Panc1 (cell line): ENCODE measurements around the gene CSRP3. TPM values are rescaled to one million over a fixed set of nuclear protein-coding genes. Genes with fewer than 3 reads are reported as not detected.

Experiments used
- ATAC-seq: fragments of 200-7000 bp; cut with Tn5 transposase; 2 replicates; pipeline ENCODE4 v1.9.1; 2020; ENCODE audit warnings: mild to moderate bottlenecking, moderate library complexity
- Bru-seq: library from RNA; stranded (reverse); fragments of 400-500 nt; gene quantifications from one replicate; lab custom pipeline; 2021; lab: Mats Ljungman, UMichigan
- BruChase-seq, 2 experiments: library from RNA; stranded (reverse); fragments of 400-500 nt; gene quantifications; one replicate each; lab custom pipeline; 2021; lab: Mats Ljungman, UMichigan
- BruUV-seq: library from RNA; stranded (reverse); fragments of 400-500 nt; replicated peaks from 2 replicates; lab custom pipeline; 2021; lab: Mats Ljungman, UMichigan
- CTCF ChIA-PET: fragments of 300-600 bp; sonication (Branson Sonifier 250); formaldehyde crosslinking; loops from one replicate; lab custom pipeline; 2022; ENCODE audit warnings: antibody characterized with exemption; lab: Charles Lee
- POLR2A ChIA-PET: fragments of 300-600 bp; sonication (Branson Sonifier 250); formaldehyde crosslinking; loops from one replicate; lab custom pipeline; 2022; ENCODE audit warnings: antibody characterized with exemption; lab: Charles Lee
- DNase-seq: peaks from one replicate; pipeline ENCODE4 v3.0.0-alpha.2; 2010; ENCODE audit warnings: low read depth, low spot score
- H3K27ac ChIP-seq: 2 replicates; pipeline ENCODE4 v1.5.1; 2011; ENCODE audit warnings: mild to moderate bottlenecking, low read length, inconsistent platforms
- H3K27me3 ChIP-seq: fragments of 200-500 bp; sonication (Bioruptor generic); 2 replicates; pipeline ENCODE4 v1.6.0; 2014; ENCODE audit warnings: low read length, inconsistent platforms; ENCODE audit not compliant: control insufficient read depth, insufficient read depth
- H3K36me3 ChIP-seq: fragments of 200-500 bp; sonication (Bioruptor generic); 2 replicates; pipeline ENCODE4 v1.5.1; 2014; ENCODE audit warnings: inconsistent platforms, mild to moderate bottlenecking, low read length, moderate library complexity; ENCODE audit not compliant: control insufficient read depth, insufficient read depth
- H3K4me1 ChIP-seq: 2 replicates; pipeline ENCODE4 v1.5.1; 2011; ENCODE audit warnings: inconsistent platforms, mild to moderate bottlenecking, low read length, moderate library complexity; ENCODE audit not compliant: control insufficient read depth, insufficient read depth
- H3K4me3 ChIP-seq, 2 experiments: 2 replicates each; pipeline ENCODE4 v1.5.1; 2011 to 2012; ENCODE audit warnings: low read depth in 2 of 2, low read length in 2 of 2, mild to moderate bottlenecking in 2 of 2, inconsistent platforms in 1 of 2, moderate library complexity in 1 of 2
- H3K9me3 ChIP-seq: fragments of 200-500 bp; sonication (Bioruptor generic); 2 replicates; pipeline ENCODE4 v1.5.1; 2014; ENCODE audit warnings: low read depth, mild to moderate bottlenecking, inconsistent platforms, low read length, moderate library complexity; ENCODE audit not compliant: control insufficient read depth, insufficient read depth
- CTCF ChIP-seq: fragments of 450-650 bp; IDR thresholded peaks from 2 replicates; pipeline ENCODE4 v1.5.1; 2017; ENCODE audit warnings: mild to moderate bottlenecking
- POLR2AphosphoS5 ChIP-seq: IDR thresholded peaks from 2 replicates; pipeline ENCODE4 v1.6.1; 2012; ENCODE audit warnings: mild to moderate bottlenecking, low read depth, low read length, moderate library complexity
- REST ChIP-seq, 2 experiments: IDR thresholded peaks; 2 replicates each; pipeline ENCODE4 v1.6.1; 2011 to 2012; ENCODE audit warnings: low read depth in 2 of 2, control low read depth in 1 of 2, low read length in 1 of 2, mild to moderate bottlenecking in 1 of 2, moderate library complexity in 1 of 2; ENCODE audit not compliant: insufficient read depth in 1 of 2
- SIN3A ChIP-seq: IDR thresholded peaks from 2 replicates; pipeline ENCODE4 v1.6.1; 2012; ENCODE audit warnings: low read depth, mild to moderate bottlenecking, low read length, moderate library complexity, borderline replicate concordance; ENCODE audit not compliant: insufficient read depth
- TCF7L2 ChIP-seq: IDR thresholded peaks from 2 replicates; pipeline ENCODE4 v1.6.1; 2011; ENCODE audit warnings: mild to moderate bottlenecking, low read depth, low read length, inconsistent platforms
- in situ Hi-C: cut with HindIII; loops from 2 replicates; pipeline ENCODE4 v1.10.0; 2016; ENCODE audit warnings: low sequenced_read_pairs, low pct_unique_long_range_greater_than_20kb
- intact Hi-C: fragments of 100-400 bp; cut with micrococcal nuclease; formaldehyde crosslinking; loops from one replicate; pipeline ENCODE4 v1.10.0; 2022; ENCODE audit not compliant: unreplicated experiment
- long read RNA-seq: library from polyadenylated mRNA; unstranded; transcript quantifications from one replicate; pipeline ENCODE4 v2.0.0, GENCODE V29; 2021; ENCODE audit not compliant: unreplicated experiment
- polyA plus RNA-seq: library from polyadenylated mRNA; unstranded; fragments of >200 nt; gene quantifications from one replicate; pipeline ENCODE4 v1.2.1, GENCODE V29; 2012; ENCODE audit warnings: missing spikeins; ENCODE audit not compliant: insufficient read length
- total RNA-seq: library from RNA; stranded (reverse); gene quantifications from one replicate; pipeline ENCODE4 v1.2.1, GENCODE V29; 2021; ENCODE audit not compliant: unreplicated experiment

CSRP3 gene
- total RNA-seq, result not detected
- polyA plus RNA-seq, result not detected
- Bru-seq, nascent RNA, result percentile 6 among the genes with signal in this experiment
- BruChase-seq, experiment 1, labeled RNA remaining after a 2-hour chase, result not detected
- not detected for BruChase-seq, experiment 2, labeled RNA remaining after a 6-hour chase
- long read RNA-seq, result 0 reads

GRCh38 chr11:19201737-19202605, at the start of gene CSRP3:
Gene CSRP3 (minus strand): TSS chr11:19201983. CDS start chr11:19192448, 9,535 bp downstream.
- in situ Hi-C loops (no loop called here), intact Hi-C loops (no loop called here)
- POLR2A ChIA-PET, result no interaction called here
- no TSS peak for BruUV-seq
- H3K27me3 ChIP-seq, result 0 out of 2 replicates have a peak, but pooled peaks cover 2% of the 10 kb centered on the region
- TF ChIP-seq CTCF, result no peak
- no peak for TF ChIP-seq REST (IDR thresholded peaks at IDR 0.05; ENCODE audit: insufficient read depth in 1 of 2, low read depth in 2 of 2, low read length in 1 of 2)
- TF ChIP-seq SIN3A, result no peak
- no peak for TF ChIP-seq POLR2AphosphoS5
- no peak for TF ChIP-seq TCF7L2
- CTCF ChIA-PET, result no interaction called here
- 0 out of 2 replicates have a peak, but pooled peaks cover 6% of the 10 kb centered on the region for H3K4me1 ChIP-seq
- ATAC-seq (no peak), DNase-seq (no peak)
- no peaks in the 10 kb centered on the region for H3K36me3 ChIP-seq
- no peaks in the 10 kb centered on the region for H3K9me3 ChIP-seq
- no peak within 1 kb of the TSS for H3K4me3 ChIP-seq
- peak within 1 kb of the TSS; percentile 59; the same call in 1 of the 2 replicates for H3K27ac ChIP-seq

GRCh38 chr11:19251577-19251976, 49.8 kb upstream of the CSRP3 start:
- Histone ChIP-seq H3K4me1 (no peaks in the 10 kb centered on the region), H3K4me3 (no peak overlapping the region), H3K27me3 (no peaks in the 10 kb centered on the region), H3K9me3 (no peaks in the 10 kb centered on the region), H3K27ac (no peak overlapping the region), H3K36me3 (no peaks in the 10 kb centered on the region)
- TF ChIP-seq SIN3A (no peak), CTCF (no peak), TCF7L2 (no peak), REST (IDR thresholded peaks at IDR 0.05; ENCODE audit: insufficient read depth in 1 of 2, low read depth in 2 of 2, low read length in 1 of 2) (no peak), POLR2AphosphoS5 (no peak)
- BruUV-seq, result no TSS peak
- ATAC-seq (no peak), DNase-seq (no peak)
- ChIA-PET CTCF (no interaction called here), POLR2A (no interaction called here)
- in situ Hi-C loops (no loop called here), intact Hi-C loops (no loop called here)
